Stimulated activated CD4-positive, alpha-beta T cell treated with anti-CD3 and anti-CD28 coated beads, Interleukin-1b, Interleukin-23, amount 100 ng/mL, for 48 hours (primary cell): ENCODE measurements around the gene PRKAA1.
"Not testable (repeated sequence)": the region's sequence is repeated elsewhere in the genome, so short reads cannot be mapped to it uniquely, and the experiment has no call there.

Experiments used
- DNase-seq: peaks from one replicate; pipeline ENCODE4 v3.0.0-alpha.2; 2020

Gene PRKAA1

DNA sequence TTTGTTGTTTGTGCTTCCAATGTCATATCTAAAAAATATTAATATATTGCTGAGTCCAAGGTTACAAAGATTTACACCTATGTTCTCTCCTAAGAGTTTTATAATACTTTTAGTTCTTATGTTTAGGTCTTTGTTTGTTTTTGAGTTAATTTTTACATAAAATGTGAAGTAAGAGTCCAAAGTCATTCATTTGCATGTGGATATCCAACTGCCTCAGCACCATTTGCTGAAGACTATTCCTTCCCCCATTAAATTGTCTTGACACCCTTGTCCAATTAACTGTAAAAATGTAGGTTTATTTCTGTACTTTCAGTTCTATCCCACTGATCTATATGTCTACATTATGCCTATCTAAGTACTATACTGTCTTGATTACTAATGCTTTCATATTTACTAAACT lies 78.1 kb downstream of the PRKAA1 start:
- DNase-seq = no peak

DNA sequence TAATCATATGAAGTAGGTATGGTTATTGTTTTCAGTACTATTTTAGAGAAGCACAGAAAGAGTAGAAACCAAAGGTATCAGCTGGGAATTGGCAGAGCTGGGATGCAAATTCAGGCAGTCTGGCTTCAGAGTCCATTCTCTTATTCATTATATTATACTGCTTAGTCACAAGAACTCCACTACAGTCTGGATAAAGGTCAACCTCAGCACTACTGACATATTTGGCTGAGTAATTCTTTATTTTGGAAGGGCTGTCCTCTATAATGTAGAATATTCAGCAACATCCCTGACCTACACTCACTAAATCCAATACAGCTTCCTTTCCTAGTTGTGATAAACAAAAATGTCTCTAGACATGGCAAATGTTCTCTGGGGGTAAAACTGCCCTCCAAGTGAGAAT lies 80.9 kb downstream of the PRKAA1 start:
- no peak for DNase-seq

DNA sequence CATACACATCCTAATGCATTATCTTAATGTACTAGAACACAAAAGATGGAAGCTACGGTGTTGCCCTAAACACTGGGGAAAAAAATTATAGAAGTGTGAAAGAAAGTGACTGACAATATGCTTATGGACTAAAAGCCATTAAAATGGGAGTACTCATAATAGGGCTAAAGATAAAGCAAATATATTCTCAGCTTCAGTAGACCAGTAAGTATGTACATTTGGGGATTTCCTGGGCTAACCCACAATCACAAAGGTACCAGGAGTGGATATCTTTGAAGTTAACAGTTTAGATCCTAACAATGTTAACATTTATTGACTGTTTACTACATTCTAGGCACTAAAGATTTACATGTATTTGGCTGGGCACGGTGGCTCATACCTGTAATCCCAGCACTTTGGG lies 81.6 kb downstream of the PRKAA1 start:
- DNase-seq = no peak

DNA sequence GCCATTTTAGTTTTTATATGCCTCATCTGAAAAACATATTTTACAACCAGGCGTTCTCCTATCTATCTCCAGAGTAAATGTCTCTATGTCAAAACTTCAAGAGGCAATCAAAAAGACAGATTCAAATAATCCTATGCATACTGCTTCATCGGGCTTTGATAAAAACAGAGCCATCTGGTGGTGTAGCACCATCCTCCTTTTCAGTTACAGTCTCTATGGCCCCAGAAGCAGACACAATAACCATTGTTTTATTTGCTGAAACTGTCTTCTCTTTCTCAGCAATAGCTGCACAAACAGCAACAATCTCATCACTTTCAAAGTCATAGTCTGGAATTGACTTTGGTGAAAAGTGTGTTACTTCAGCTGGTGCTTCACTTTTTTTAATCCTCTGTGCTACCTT lies 82.2 kb downstream of the PRKAA1 start:
- no peak for DNase-seq

DNA sequence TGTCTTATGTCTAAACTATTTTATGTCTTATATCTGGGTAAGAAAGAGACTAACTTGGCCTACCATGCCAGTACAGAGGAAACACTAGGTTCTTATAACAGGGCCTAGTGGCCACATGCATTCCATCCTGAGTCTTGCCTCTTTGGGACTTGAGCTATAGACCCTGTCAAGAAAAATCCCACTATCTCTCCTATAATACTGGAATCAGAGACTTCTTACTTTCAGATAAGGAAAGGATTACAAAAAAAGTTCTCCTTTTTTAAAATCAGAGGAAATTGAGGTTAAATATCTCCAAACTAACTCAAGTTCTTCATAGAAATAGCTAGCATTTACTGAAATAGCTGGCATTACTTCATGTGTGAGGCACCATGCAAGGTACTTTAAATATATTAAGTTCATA lies 84.2 kb downstream of the PRKAA1 start:
- no peak for DNase-seq

DNA sequence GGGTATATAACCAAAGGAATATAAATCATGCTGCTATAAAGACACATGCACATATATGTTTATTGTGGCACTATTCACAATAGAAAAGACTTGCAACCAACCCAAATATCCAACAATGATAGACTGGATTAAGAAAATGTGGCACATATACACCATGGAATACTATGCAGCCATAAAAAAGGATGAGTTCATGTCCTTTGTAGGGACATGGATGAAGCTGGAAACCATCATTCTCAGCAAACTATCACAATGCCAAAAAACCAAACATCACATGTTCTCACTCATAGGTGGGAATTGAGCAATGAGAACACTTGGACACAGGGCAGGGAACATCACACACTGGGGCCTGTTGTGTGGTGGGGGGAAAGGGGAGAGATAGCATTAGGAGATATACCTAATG lies 87.6 kb downstream of the PRKAA1 start:
- DNase-seq = not testable (repeated sequence)
